NCI-H524 (cell line): ENCODE data around the gene SLC16A10.
"Not testable (repeated sequence)": the region's sequence is repeated elsewhere in the genome, so short reads cannot be mapped to it uniquely, and the experiment has no call there.

Experiments
- DNase-seq, 2 experiments: peaks; one replicate each; lab custom pipeline; 2025; lab: John Stamatoyannopoulos, UW

SLC16A10 gene

DNA sequence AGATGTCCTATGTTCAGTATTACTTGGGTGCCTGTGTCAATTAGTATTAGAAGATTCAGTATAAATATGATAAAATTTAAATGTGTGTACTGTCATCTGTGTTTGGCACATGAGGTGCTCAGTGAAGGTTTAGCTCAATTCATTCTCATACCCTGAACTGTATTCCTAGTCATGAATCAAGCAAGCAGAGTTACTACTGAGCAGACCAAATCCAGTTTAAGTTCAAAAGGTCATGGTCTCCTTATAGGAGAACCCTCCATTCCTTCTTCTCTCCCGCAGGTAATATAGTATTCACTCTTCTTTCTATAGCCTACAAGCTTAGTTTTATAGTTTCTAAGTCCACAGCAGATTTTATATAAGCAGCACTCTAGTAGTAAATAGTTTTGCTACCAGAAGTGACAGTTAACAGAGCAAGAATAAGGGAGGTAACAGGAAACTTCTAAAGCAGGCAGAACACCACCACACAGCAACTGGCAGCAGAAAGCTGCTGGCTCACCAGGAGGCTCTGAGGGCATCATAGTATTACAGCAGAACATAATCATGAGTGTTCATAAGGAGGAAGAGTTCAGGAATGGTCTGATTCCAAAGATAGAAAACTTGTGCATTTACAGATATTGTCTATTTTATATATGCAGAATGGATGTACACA, 133.2 kb downstream of the SLC16A10 start:
- no peak for DNase-seq

DNA sequence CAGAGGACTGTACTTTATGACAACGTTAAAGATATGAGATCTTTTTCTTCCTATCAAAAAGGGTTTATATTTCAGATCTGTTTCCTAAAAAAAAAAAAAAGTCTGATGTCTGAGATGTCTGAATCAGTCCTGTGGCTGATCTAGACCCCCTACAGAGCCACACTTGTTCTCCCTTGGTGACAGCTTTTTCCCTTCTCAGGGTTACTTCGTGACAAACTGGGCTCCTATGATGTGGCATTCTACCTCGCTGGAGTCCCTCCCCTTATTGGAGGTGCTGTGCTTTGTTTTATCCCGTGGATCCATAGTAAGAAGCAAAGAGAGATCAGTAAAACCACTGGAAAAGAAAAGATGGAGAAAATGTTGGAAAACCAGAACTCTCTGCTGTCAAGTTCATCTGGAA, 134.5 kb downstream of the SLC16A10 start:
- DNase-seq: no peak

GRCh38 chr6:111222341-111222740, 135.0 kb downstream of the SLC16A10 start:
- no peak for DNase-seq

GRCh38 chr6:111228094-111228493, 140.8 kb downstream of the SLC16A10 start:
- DNase-seq: no peak

GRCh38 chr6:111230351-111231089, 143.2 kb downstream of the SLC16A10 start:
- DNase-seq: no peak

- DNase-seq: no peak
Measured at GRCh38 chr6:111231090-111231459, 143.8 kb downstream of the SLC16A10 start.

- DNase-seq: no peak
Measured at GRCh38 chr6:111237852-111238251, 150.5 kb downstream of the SLC16A10 start.

DNA sequence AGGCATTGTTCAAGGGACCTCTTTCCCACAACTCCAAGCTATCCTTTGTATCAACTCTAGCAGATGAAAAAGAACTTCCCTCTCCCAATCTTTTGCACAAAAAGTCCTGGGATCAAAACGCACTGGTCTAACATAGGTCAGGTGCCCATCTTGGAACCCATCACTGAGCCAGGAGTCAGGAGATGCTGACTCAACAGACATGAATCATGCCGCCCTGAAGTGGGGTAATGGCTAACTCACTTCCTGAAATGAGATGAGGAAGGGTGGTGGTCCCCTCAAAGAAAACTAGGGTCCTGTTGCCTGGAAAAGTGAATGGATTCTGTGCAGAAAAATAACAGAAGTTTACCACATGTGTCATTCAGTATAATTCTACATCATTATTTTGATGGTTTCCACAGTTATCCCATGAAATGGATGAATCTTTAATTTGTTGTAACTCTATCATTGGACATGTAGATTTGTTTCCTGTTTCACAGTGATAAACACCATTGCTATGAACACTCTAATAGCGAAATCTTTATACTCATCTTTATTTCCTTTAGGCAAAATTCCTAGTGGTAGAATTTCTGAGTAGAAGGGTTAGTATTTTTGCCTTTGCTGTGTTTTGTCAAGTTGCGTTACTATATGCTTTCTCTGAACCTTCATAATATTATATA, 151.3 kb downstream of the SLC16A10 start:
- no peak for DNase-seq

GRCh38 chr6:111239461-111239860, 152.2 kb downstream of the SLC16A10 start:
- DNase-seq: no peak

DNA sequence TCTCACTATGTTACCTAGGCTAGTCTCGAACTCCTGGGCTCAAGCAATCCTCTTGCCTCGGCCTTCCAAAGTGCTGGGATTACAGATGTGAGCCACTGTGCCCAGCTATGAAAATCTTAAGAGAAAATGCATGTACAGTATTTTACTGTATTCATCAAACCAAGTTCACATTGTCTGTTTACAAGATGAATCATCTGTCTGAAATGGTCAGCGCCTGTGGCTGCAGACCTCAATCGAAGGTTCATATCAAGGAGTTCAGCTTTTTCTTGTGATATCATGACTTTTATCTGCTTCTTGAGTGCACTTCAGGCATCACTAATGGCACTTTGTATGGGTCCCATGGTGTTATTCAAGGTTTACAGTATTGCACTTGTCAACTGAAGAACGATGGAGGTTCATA, 155.1 kb downstream of the SLC16A10 start:
- DNase-seq: no peak

DNA sequence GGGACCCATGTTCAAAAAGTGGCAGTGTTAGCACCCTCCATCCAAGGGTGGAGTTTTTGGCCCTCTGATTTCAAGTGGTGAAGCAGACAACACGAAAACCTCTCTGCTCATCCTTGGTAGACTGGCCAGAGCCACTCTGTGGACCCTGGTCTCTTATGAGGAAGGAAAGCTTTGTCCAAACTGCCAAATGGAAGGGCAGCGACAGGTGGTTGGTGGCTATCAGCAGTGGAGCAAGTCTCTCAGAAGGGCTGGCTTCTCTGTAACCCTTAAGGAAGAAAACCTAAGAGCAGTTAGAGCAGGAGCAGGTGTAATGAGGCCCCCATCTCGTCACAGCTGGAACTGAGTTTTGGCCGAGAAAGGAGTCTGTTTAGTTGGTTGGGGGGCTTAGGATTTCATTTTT, 155.8 kb downstream of the SLC16A10 start:
- DNase-seq: no peak

DNA sequence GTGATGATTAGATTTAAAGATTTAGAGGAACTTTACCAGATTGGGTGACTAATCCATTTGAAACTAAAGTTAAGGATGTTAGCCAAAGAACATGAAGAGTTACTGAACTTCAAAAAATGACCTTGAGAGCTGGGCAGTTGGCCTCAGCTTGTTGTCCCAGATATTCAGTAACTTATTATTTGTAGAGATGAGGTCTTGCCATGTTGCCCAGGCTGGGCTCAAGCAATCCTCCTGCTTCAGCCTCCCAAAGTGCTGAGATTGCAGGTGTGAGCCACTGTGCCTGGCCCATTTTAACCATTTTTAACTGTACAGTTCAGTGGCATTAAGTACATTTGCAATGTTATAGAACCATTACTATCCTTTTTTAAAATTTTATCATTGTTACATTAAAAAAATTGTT, 161.5 kb downstream of the SLC16A10 start:
- DNase-seq: no peak

- DNase-seq: no peak
Measured at GRCh38 chr6:111250791-111251354, 163.6 kb downstream of the SLC16A10 start.

DNA sequence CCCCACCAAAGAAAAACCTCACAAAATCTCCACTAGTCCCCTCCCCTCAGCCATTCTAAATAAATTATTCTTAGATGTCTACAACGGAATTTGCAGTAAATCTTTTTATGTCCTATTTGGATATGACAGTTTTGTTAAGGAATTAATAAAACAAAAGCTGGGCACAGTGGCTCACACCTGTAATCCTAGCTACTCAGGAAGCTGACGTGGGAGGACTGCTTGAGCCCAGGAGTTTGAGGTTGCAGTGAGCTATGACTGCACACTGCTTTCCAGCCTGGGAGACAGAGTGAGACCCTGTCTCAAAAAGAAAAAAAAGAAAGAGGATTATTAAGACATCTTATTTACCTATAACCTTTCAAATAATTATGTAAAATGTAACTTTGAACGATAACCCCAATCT, 165.4 kb downstream of the SLC16A10 start:
- no peak for DNase-seq

GRCh38 chr6:111254004-111254778, 166.9 kb downstream of the SLC16A10 start:
- DNase-seq: peak in 1 of 2 experiments; percentile 49

GRCh38 chr6:111254779-111255166, 167.5 kb downstream of the SLC16A10 start:
- DNase-seq: no peak

DNA sequence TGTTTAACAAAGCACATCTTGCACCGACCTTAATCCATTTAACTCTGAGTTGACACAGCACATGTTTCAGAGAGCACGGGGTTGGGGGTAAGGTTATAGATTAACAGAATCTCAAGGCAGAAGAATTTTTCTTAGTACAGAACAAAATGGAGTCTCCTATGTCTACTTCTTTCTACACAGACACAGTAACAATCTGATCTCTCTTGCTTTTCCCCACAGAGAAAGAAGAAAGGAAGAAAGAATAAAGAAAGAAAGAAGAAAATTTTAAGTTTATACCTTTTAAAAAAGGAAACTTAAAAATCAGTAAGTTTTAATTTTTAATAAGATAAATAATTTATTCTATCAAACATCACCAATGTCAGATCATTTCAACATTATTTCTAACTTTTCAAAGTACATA, 168.5 kb downstream of the SLC16A10 start:
- DNase-seq: not testable (repeated sequence)

DNA sequence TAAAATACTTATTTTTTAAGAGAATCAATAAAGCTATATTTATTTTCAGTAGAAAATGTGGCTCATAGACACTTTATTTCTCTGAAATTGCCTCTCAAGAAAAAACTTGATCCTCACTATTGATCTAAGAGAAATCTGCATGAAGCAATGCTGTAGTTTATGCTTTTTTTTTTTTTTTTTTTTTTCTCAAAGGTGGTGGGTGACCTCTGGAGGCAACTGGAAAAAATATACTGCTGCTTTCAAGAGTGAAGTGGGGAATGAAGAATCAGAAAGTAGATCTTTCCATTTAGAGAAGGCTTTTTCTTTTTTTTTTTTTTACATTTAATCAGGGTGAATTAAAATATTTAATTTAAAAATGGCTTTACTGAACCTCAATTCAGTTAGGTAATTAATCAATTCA, 169.3 kb downstream of the SLC16A10 start:
- no peak for DNase-seq

GRCh38 chr6:111258010-111258409, 170.7 kb downstream of the SLC16A10 start:
- no peak for DNase-seq

GRCh38 chr6:111258615-111259088, 171.3 kb downstream of the SLC16A10 start:
- no peak for DNase-seq

- peak; percentile 96 to 99 for DNase-seq
Measured at GRCh38 chr6:111259089-111259831, 172.0 kb downstream of the SLC16A10 start.
